COLO668 (cell line): Measurements from ENCODE around the gene TLE1.

Source experiments
- DNase-seq: peaks from one replicate; lab custom pipeline; 2025; ENCODE audit not compliant: unreplicated experiment; lab: John Stamatoyannopoulos, UW

TLE1 gene

DNA sequence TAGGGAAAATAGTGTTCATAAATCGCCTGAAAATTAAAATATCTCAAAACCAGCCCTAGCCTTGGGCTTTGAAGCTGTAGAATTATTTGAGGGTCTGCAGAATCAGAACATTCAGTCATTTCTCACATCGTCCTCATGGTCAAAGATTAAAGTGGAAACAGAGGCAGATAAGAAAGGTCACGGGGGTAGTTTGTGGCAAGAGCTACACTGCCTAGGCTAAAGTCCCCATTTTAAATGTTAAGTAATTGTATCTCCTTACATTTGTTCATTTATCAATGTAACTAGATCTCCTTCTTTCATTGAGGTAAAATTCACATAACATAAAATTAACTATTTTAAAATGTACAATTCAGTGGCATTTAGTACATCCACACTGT, 139.2 kb downstream of the TLE1 start:
- no peak for DNase-seq

DNA sequence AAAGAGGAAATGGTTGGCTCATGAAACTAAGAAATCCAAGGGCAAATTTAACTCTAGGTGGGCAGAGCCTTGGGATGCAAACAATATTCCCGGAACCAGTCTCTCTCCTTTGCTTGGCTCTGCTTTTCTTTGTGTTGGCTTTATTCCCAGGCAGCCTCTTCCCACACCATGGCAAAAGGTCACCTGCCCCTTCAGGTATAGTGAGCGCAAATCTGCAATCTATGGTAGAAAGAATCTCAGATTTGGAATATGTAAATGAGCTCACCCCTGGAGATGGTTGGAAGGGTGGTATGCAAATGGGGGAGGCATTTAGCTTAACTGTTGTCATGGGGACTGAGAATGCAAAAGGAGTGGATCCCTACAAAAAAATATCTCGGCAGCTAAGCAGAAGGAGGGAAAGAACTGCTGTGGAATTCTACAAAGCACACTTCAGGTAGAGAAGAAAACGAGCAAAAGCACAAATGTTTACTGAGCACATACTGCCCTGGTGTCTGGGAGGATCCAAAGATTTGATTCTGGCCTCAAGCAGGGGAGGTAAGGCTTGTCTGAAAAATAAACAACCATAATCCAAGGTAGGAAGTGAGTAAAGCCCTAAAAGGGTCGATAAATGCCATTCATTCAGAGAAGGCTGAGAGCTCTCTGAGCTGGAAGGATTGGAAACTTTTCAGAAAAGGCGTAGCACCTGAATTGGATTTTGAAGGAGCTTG, 139.7 kb downstream of the TLE1 start:
- no peak for DNase-seq

DNA sequence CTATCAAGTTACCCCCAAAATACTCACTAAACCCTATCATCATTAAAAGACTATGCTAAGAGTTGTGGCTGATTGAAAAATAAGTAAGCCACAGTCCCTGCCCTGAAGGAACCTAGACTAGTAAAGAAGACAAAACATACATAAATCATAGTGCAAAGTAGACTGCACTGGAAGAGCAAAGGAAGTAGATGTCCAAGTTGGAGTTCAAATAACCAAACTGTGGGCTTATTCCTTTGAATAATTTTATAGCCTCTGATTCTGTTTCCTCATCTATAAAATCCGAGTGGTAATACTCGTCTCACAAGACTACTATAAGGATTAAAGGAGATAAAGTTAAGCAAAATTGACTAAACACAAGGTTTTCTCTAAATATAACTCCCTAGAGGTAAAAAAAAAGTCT, 140.4 kb downstream of the TLE1 start:
- DNase-seq = no peak

DNA sequence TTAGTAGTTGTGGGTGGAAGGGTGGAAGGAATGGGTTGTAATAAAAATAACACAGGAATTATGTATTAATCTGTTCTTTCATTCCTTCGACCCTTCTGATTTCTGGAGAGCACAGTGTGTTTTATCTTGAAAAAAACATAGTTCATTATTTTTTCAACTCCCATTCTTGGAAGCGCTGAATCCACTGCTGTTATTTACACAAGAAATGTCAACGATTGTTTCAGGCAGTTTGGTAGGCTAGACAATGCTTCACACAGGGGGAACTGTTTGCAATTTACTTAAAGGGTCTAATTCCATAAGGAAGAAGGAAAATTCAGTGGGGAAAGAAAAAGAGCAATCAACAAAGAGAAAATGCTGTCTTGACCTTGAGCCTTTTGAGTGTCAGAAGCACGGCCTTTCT, 142.9 kb downstream of the TLE1 start:
- DNase-seq = no peak

DNA sequence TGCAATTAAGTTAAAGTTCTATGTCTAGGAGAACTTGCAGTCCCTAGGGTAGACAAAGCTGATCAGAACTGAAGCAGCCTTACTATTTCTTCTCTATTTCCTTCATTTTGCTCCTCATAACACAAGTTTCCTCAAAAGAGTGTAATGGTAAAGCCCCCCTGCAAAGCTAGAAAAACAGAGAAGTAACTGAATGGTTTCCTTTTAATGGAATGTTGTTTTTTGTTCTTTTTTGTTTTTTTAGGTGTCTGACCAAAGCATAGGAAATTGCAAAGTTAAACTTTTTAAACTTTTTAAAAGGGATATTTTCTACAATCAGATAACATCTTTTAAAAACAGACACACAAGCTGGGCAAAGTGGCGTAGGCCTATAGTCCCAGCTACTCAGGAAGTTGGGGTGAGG, 145.7 kb downstream of the TLE1 start:
- DNase-seq = no peak

DNA sequence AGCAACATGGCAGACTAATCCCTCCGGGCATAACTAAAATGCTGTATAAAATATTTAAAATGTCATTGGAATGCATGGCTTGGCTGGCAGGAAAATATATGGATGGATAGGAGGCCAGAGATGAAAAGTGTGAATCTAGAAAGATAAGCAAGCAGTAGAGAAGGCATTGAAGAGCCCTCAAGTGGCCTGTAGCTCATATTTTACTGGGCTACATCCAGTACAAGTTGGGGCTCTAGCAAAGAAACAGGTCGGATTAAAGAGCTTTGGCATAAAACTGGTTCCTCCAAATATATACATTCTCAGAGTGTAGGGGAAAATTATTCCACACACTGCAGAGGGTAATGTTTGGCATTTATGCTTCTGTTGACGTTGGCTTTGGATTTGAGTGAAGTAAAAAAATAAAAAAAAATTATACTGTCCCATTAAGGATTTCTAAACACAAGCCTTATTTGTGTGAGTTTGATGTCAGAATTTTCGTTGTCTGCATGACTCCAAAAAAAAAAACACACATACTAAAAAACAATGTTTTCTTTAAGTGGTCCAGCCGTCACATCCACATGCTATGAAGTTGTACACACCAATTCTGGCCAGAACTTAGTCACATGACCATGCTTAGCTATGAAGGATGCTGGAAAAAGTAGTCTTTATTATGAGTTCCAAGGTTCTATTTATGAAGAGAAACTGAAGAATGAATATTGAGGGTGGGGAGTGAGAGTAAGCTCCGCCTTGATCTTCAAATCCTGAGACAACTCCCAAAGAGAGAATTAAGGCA, 147.0 kb downstream of the TLE1 start:
- DNase-seq = no peak

DNA sequence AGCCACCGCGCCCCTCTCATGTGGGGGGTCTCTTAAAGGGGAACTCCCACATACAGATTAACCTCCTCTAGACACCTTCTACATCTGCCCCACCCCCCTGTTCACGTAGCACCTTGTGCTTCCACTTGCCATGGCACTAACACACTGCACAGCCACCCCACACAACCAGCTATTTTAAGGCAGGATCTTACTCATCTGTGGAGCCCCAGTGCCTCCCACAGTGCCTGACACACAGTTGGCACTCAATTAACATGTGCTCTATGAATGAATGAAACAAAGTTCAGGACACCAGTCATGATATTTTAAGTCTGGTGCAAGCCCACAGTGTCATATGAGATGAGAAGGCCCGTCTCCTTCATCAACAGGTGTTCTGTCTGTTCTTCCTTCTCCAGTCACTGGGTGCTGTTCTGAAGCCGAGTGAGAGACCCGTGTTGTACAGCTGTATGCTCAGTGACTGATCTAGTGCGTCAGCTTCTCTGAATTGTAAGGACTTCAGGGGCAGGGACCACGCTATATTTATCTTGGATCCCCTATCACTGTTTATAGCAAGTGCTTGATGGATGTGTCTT, 149.1 kb downstream of the TLE1 start:
- DNase-seq = no peak

DNA sequence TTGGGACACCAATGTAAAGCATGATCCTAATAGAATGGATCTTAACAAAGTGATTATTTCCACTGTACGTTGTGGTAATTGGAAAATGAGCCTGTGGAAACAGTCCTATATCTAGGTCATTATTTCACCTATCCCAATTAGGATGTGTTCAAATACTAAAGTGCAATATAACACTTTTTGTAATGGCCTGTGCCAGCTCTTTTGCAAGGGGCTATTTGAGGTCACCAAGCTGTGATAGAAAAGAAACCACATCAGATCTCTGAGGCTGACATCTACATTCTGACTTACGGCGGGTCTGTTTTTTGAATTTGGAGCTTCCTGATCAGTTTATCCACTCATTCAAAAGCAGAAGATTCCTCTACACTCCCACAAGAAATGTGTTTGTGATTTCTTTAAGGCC, 150.0 kb downstream of the TLE1 start:
- DNase-seq = no peak

DNA sequence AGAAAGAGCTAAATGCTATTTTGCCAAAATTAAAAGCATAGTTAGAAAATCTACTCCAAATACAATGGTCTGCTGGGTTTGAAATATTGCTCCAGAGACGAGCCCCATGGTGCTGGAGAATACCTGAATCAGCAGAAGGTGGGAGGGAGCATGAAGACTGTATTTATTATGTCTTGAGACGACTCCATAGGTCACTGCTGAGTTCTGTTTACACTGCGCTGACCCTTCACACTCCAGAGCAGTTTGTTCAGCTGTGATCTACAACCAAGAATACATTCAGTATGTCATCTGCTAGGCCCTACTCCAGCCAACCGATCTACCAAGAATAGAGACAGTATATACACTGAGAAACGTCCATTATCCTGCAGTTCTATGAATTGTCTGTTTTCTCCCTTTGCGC, 150.5 kb downstream of the TLE1 start:
- DNase-seq = no peak

DNA sequence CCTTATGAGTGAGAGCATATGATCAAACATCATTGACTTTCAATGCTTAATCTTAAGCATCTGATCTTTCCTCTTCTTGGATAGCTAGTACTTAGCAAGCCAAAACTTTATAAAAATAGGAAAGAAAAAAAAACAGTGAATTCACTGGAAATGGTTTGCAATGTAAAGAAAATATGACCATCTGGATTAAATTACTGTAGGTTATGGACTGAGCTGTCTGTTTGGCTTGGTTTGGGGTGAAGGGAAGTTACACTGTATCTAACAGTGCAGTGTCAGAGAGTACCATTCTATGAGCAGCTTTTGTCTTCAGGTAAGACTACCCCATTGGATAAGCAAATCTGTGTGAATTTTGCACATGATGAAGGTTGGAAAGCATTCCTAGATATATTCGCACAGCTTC, 151.4 kb downstream of the TLE1 start:
- no peak for DNase-seq

DNA sequence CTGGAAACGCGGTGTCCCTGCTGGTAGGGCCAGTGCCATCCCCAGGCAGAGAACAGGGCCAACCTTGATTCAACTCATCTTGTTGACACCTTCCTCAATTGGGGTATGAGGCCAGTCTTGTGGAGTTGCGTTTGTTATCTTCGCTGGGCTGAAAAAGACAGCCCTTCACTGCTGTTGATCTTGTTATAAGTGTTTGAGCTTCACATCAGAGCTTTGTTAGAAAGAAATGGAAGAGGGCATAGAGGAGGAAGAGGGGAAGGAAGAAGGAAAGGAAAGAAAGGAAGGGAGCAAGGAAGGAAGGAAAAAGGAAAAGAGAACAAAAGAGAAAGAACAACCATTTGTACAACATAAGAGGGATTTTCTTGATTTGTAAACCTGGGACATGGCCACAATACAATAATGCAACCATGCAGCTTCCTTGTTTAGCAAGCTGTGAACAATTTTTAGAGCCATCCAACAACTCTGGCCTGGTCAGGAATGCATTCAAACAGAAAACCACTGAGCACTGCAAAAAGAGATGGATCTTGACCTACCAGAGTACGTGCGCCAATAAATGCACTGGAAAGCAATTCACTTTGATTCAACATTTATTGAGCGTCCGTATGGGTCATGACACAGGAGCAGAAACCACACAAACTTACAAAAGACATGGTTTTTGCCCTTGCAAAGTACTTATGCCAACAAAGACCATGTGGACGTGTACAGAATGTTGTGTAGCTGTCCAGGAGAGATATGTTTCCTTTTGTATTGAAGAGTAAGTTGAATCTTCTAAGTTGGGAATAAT, 152.9 kb downstream of the TLE1 start:
- no peak for DNase-seq

DNA sequence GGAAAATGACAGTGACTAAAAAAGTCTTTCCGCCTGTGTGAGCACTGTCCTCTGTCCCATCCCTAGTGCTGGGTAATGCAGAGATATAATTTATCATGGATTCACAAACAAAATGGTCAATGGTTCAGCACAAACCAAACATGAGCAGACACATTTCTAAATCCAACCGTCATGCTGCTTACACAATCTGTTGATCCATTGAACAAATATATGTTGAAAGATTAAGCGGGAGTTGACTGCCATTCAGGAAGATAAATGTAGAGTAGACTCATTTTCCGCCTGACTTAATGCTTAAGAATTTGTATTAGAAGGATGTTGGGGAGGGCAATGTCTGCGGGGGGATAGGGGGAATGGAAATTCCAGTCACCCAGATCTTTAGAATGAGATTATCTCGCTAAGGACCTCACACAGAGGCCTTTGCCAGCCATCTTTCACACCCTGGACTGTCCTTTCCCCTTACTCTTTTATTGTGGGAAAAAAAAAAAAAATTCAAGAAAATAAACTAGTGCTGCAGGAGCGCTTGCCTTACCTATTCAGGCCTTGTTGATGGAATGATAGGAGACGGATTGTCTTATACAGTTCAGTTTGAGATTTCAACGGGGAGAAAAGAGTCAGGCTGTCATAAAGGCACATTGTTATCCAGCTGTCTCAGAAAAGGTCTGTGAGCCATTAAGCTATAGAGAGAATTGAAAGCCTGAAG, 153.7 kb downstream of the TLE1 start:
- DNase-seq = peak; percentile 21

DNA sequence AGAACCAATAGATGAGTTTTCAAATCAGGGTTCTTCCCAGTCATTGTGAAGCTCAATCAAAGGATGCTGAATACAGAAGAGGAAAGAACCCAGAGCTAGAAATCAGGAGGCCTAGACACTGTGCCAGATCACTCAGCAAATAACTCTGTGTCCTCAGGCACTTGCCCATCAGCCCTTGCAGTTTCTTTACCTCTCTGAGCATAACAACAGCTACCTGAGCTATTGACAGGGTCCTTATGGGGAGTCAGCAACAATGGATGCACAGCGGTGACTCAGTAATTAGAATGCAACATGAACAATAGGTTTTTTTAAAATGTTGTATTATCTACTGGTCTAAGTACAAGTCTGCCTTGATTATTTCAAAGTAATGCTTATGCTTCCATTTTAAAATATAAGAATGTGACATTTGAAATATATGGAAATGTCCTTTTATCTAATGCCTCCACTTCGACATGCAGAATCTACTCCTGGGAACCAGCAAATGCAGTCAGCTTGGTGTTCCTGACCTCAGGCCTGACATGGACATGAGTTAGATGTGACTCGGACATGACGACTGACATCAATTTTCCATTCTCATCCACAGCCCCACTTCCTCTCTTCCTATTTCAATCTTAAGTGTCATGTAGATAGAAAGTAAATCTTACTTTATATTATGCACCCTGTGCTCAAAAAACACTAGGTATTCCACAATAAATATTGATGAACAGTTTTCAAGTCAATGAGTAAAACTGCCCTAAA, 155.0 kb downstream of the TLE1 start:
- DNase-seq = peak; percentile 4
